T-helper 2 cell (primary cell): ENCODE data around the gene FBXO31.
A peak's percentile ranks its signal among the peaks of the same experiment; 100 is the strongest.

Experiments used
- DNase-seq, 5 experiments: peaks; one replicate each; pipeline versions ENCODE4 v3.0.0 to v3.0.0-alpha.2; 2012 to 2022

FBXO31 gene

DNA sequence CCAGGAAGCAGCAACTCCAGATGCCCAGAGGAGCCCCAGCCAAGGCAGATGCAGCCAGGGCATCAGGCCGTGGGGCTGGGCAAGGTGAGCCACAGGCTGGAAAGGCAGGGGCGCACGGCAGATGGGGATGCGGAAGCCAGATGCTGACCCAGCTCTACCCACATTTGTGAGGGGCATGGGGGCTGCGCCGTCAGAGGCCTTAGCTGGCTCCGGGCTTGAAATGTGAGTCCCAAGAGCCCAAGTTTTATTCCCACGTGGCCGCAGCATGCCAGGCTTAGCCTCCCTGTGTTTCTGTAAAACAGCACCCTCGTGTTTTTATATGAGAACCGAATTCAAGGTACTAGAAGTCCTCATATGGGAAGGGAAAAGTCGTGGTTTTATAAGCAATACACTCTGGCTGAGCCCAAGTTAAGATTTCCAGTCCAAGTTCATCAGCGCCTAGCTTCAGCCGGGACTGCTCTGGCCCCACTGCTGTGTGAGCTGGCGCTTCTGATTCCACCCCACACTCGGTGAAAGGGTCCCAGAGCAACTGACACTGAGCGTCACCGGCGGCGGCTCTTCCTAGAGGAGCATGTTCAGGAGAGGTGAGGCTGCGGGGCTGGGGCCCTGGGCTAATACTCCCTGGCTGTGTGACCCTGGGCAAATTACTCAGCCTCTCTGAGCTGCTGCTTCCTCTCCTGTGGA is 59.7 kb downstream of the FBXO31 start:
- no peak for DNase-seq

DNA sequence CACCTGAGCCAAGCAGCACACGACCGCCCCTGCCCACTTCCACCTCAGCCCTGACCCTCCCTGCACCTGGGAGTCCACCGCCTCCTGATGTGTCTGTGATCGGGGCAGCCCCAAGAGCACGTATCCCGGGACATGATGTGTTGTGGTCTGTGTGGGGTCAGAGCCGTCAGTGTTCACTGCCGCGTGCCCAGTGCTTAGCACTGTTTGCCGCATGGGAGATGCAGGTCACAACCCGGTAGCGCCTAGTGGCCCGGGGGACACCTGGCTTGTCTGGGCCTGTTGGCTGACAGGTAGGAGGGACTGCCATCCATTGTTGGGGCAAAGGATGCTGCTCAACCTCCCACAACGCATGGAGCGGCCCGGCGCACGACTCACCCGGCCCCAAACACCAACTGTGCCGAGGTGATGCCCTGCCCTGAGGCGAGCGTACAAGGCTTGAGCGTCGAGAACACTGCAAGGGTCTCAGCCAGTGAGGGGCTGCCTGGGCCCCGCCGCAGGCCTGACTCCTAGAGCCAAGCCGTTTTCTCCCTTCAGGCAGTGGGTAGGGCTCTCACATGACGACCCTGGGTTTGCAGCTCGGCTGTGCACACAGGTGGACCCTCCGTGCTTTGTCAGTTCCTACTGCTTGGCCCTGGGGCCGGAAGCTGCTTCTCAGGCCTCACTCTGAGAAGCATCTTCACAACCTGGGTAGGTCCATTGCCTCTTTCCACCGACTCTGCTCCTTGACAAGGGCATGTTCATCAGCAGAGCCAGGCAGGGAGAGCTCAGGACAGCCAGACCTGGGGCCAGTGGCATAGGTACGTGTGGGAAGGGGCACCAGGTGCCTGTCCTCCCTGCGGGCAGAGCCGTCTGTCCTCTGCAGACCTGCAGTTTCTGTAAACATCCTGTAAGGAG is 60.5 kb downstream of the FBXO31 start:
- DNase-seq: no peak

GRCh38 chr16:87322360-87322759 is 61.2 kb downstream of the FBXO31 start:
- no peak for DNase-seq

GRCh38 chr16:87321336-87322107 is 62.1 kb downstream of the FBXO31 start:
- DNase-seq: no peak

GRCh38 chr16:87320510-87321227 is 62.9 kb downstream of the FBXO31 start:
- no peak for DNase-seq

- no peak for DNase-seq
Measured at GRCh38 chr16:87319997-87320491, 63.5 kb downstream of the FBXO31 start.

DNA sequence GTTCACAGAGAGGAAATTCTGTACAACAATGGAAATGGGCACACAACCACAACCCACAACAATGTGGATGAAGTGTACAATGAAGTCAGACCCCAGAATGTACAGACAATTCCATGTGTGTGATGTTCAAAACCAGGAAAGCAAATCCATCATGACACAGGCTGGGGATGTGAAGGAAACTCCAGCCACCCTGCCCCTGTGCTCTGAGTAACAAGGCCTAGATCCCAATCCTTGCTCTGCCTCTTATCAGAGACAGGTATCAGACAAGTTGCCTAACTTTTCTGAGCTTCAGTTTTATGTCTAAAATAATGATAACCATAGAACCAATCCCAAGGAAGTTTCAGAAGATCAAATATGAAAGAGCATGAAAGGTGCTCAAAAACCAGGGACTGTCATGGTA is 64.6 kb downstream of the FBXO31 start:
- DNase-seq: no peak

- DNase-seq: peak in 2 of 5 experiments; percentile 13 to 85
Measured at GRCh38 chr16:87317750-87318644, 65.6 kb downstream of the FBXO31 start.

DNA sequence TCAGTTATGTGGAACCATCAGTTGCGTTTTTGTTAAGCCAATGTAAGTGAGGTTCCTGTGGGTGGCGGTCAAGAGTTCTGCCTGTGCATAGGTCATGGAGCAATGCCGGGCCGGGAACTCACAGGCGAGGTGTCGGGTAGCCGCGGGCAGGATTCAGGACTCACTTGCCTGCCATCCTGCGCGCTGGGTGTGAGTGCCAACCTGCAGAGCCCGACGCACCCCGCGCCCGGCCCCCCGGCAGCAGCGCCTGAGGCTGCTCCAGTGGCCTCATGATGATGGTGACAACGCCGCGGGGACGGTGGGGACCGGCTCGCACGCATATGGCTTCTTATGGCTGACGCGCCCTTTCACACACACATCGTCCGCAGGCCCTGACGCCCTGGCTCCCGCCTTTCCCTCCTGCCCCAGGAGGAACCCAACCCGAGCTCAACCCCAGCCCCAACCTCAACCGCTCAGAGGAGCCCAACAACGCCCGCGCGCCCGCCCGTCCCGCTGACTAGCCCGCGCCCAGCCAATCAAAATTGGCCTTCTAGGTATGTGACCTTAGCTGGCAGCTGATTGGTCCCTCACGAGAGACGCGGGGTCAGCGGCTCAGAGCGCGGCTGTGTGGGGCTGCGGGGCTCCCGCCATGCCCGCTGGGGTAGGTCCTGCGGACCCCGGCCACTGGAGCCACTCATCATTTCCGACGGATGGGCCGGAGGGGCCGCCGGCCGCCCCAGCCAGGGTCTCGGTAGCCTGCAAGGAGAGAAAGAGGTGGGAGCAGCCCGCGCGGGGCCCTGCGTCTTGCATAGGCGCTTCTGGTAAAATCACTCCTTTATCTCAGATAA is 66.4 kb downstream of the FBXO31 start, which contains the start of gene C16orf95:
Gene C16orf95 (minus strand): TSS at position 470 of the 827 bp plus-strand sequence. CDS start 150 bp downstream, at position 320.
- DNase-seq: peak; percentile 90 to 96 (median 94)

- DNase-seq: no peak
Measured at GRCh38 chr16:87316450-87316922, 67.1 kb downstream of the FBXO31 start.

- no peak for DNase-seq
Measured at GRCh38 chr16:87314990-87315420, 68.6 kb downstream of the FBXO31 start.

DNA sequence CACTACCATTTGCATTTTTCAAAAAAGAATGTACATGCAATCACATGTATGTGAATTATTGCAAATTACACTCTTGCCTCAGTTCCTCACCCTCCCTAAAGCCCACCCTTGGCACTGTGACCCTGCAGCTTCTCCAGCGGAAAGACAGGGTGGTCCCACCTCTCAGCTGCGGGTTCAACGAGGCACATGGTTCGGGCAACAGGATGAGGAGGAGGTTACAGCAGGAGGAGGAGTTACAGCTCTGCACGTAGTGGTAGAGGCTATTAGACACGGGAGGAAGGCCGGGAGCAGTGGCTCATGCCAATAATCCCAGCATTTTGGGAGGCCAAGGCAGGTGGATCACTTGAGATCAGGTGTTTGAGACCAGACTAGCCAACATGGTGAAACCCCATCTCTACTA is 71.6 kb downstream of the FBXO31 start:
- no peak for DNase-seq

DNA sequence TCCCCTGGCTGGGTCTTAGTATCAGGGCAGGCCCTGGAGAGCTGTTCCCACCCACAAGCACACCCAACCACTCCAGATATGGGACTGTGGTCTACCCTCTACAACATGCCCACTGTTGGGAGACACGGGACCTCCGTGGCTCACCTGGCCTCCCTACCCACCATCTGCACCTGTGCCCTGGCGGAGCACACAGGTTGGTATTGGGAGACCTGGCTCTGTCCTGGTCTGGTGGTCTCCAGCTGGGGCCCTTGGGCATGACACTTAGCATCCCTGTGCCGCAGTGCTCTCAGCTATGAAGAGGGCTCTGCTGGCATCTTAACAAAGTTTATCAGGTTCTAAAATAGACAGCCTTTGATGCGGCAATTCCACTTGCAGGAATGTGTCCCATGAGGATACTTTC is 72.2 kb downstream of the FBXO31 start:
- no peak for DNase-seq

GRCh38 chr16:87310610-87311009 is 73.0 kb downstream of the FBXO31 start:
- no peak for DNase-seq

GRCh38 chr16:87309620-87310525 is 73.7 kb downstream of the FBXO31 start:
- DNase-seq: peak in 1 of 5 experiments; percentile 23

GRCh38 chr16:87308826-87309225 is 74.8 kb downstream of the FBXO31 start:
- DNase-seq: peak in 1 of 5 experiments; percentile 95

- no peak for DNase-seq
Measured at GRCh38 chr16:87306516-87306915, 77.1 kb downstream of the FBXO31 start.

GRCh38 chr16:87305505-87306391 is 77.8 kb downstream of the FBXO31 start:
- no peak for DNase-seq
